Glutamatergic neuron (in vitro differentiated cells): ENCODE data around the gene RASEF. TPM values are rescaled to one million over a fixed set of nuclear protein-coding genes. Genes with fewer than 3 reads are reported as not detected.

ENCODE experiments used
- DNase-seq: peaks from one replicate; pipeline ENCODE4 v3.0.0; 2022
- H3K27ac Mint-ChIP-seq: one replicate; pipeline ENCODE4 v1.8.0; 2020; ENCODE audit warnings: mild to moderate bottlenecking, mixed read lengths, inconsistent platforms; ENCODE audit not compliant: unreplicated experiment
- H3K27me3 Mint-ChIP-seq: one replicate; pipeline ENCODE4 v1.8.0; 2020; ENCODE audit warnings: mild to moderate bottlenecking, moderate library complexity, mixed read lengths, inconsistent platforms; ENCODE audit not compliant: unreplicated experiment
- H3K36me3 Mint-ChIP-seq: one replicate; pipeline ENCODE4 v1.8.0; 2020; ENCODE audit warnings: mild to moderate bottlenecking, mixed read lengths, inconsistent platforms; ENCODE audit not compliant: unreplicated experiment
- H3K4me1 Mint-ChIP-seq: one replicate; pipeline ENCODE4 v1.8.0; 2020; ENCODE audit warnings: mild to moderate bottlenecking, low read depth, mixed read lengths, inconsistent platforms; ENCODE audit not compliant: unreplicated experiment
- H3K4me3 Mint-ChIP-seq: one replicate; pipeline ENCODE4 v1.8.0; 2020; ENCODE audit warnings: mild to moderate bottlenecking, mixed read lengths, inconsistent platforms; ENCODE audit not compliant: unreplicated experiment
- H3K9me3 Mint-ChIP-seq: one replicate; pipeline ENCODE4 v1.8.0; 2020; ENCODE audit warnings: mild to moderate bottlenecking, moderate library complexity, mixed read lengths, inconsistent platforms; ENCODE audit not compliant: unreplicated experiment
- total RNA-seq: library from RNA; stranded (reverse); fragmentation: NEBNext Ultra II Directional; extraction: Animal tissue kit (Norgen Biotek cat#: 25700); gene quantifications from one replicate; pipeline ENCODE4 v1.2.1, GENCODE V29; 2021; ENCODE audit not compliant: unreplicated experiment
- TF ChIP-seq, protein P1 (sequence below): fragments of 200-600 bp; sonication (generic); IDR thresholded peaks from one replicate; pipeline ENCODE4 v1.5.0; 2021; ENCODE audit not compliant: partially characterized antibody, unreplicated experiment

RASEF gene
- total RNA-seq, 1 donor from 2014 or later = 0.25 TPM

GRCh38 chr9:83015897-83016296 is 47.0 kb downstream of the RASEF start:
- Mint-ChIP-seq H3K4me1 (no peaks in the 10 kb centered on the region), H3K27me3 (no peaks in the 10 kb centered on the region), H3K36me3 (no peaks in the 10 kb centered on the region), H3K27ac (no peak overlapping the region), H3K4me3 (no peak overlapping the region), H3K9me3 (no peaks in the 10 kb centered on the region)
- DNase-seq = no peak
- TF ChIP-seq, protein P1, sequence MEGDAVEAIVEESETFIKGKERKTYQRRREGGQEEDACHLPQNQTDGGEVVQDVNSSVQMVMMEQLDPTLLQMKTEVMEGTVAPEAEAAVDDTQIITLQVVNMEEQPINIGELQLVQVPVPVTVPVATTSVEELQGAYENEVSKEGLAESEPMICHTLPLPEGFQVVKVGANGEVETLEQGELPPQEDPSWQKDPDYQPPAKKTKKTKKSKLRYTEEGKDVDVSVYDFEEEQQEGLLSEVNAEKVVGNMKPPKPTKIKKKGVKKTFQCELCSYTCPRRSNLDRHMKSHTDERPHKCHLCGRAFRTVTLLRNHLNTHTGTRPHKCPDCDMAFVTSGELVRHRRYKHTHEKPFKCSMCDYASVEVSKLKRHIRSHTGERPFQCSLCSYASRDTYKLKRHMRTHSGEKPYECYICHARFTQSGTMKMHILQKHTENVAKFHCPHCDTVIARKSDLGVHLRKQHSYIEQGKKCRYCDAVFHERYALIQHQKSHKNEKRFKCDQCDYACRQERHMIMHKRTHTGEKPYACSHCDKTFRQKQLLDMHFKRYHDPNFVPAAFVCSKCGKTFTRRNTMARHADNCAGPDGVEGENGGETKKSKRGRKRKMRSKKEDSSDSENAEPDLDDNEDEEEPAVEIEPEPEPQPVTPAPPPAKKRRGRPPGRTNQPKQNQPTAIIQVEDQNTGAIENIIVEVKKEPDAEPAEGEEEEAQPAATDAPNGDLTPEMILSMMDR = no peak

- no peak for DNase-seq
- TF ChIP-seq, protein P1 = no peak
- Mint-ChIP-seq H3K4me3 (no peak overlapping the region), H3K27ac (no peak overlapping the region), H3K36me3 (no peaks in the 10 kb centered on the region), H3K9me3 (no peaks in the 10 kb centered on the region), H3K4me1 (no peaks in the 10 kb centered on the region), H3K27me3 (no peaks in the 10 kb centered on the region)
Measured at GRCh38 chr9:83013867-83014605, 48.9 kb downstream of the RASEF start.

GRCh38 chr9:83012922-83013838 is 49.8 kb downstream of the RASEF start:
- Mint-ChIP-seq H3K27ac (no peak overlapping the region), H3K9me3 (no peaks in the 10 kb centered on the region), H3K36me3 (no peaks in the 10 kb centered on the region), H3K27me3 (peaks cover 1% of the 10 kb centered on the region), H3K4me1 (no peaks in the 10 kb centered on the region), H3K4me3 (no peak overlapping the region)
- TF ChIP-seq, protein P1 = no peak
- DNase-seq = no peak

DNA sequence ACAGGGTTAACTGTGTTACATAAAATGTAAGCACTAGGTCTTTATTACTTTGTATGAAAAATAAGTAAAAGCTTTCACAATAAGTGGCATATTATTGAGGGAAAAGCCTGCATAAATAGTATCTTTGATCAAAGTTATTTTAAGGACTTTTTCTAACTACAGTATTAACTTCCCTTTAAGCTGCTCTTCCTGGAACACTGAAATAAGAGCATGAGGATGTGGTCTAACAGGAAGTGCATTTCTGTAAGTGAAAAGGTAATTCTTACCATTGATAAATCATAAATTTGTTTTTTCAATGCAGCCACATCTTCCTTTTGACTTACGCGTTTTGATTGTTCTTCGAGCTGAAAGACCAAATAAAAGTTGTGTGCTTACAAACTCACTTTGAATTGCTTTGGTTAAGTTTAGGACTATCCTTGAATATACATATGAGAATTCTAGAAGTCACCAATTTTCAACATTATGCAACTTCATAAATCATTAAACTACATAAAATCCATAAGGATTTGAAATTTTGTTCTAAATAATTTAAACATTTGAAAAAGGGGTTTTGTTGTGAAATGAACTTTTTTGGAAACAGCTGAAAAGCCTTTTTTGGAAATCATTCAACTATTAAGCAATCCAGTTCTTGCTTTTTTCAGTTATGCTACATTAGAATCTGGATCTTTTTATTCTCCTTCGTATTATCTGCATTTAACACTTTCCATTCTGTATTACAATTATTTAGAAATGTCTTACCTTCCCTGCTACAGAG is 50.6 kb downstream of the RASEF start:
- Mint-ChIP-seq H3K4me3 (no peak overlapping the region), H3K27me3 (peaks cover 1% of the 10 kb centered on the region), H3K36me3 (no peaks in the 10 kb centered on the region), H3K4me1 (no peaks in the 10 kb centered on the region), H3K9me3 (no peaks in the 10 kb centered on the region), H3K27ac (no peak overlapping the region)
- TF ChIP-seq, protein P1 = no peak
- DNase-seq = no peak
